ENCODE data around the gene CDYL2. TPM values are rescaled to one million over a fixed set of nuclear protein-coding genes. Genes with fewer than 3 reads are reported as not detected.

CDYL2 gene
- total and polyA plus RNA-seq, 2 donors (not counting 3 experiments of a cell fraction or from before 2014, with no cell fraction given) = 7.1 to 71.3 TPM

GRCh38 chr16:80792031-80792430 lies 12.4 kb downstream of the CDYL2 start:
- peak; percentile 65 for DNase-seq (ENCODE audit: low read depth, low spot score)
- H3K79me2 ChIP-seq (ENCODE audit: control insufficient read depth, insufficient read depth, low read length) = peaks cover 98% of the 10 kb centered on the region
- peaks cover 25% of the 10 kb centered on the region for H3K4me1 ChIP-seq (ENCODE audit: control insufficient read depth, extremely low read depth, insufficient read depth, low read length)
- no peaks in the 10 kb centered on the region for H3K36me3 ChIP-seq (ENCODE audit: control insufficient read depth in 2 of 2, extremely low read depth in 1 of 2, insufficient read depth in 2 of 2, low read length in 2 of 2)
- no peaks in the 10 kb centered on the region for H3K9me3 ChIP-seq (replicated peaks; ENCODE audit: control insufficient read depth, insufficient read depth, low read length)
- intact Hi-C loops (cut with micrococcal nuclease) (no loop called here), dilution Hi-C loops (cut with MboI; ENCODE audit: extremely low pct_ligation_motif_present, low sequenced_read_pairs) (no loop called here)
- H3K9me1 ChIP-seq (replicated peaks; ENCODE audit: control insufficient read depth, extremely low read depth, insufficient read depth, low read length) = no peaks in the 10 kb centered on the region
- H3K4me3 ChIP-seq (replicated peaks in 1 of 3; ENCODE audit: insufficient read depth in 1 of 3, low read depth in 1 of 3, low read length in 3 of 3) = peak overlapping the region in 1 of 3 experiments; percentile 21
- POLR2A ChIA-PET = interaction anchor here (1.0 kb wide), 1 partner anchor 8 kb away, joined by 4 read pairs; no protein-coding TSS in a partner anchor
- H3K27ac ChIP-seq (ENCODE audit: insufficient read depth, low read depth, low read length) = peak overlapping the region; percentile 8
- H4K20me1 ChIP-seq (replicated peaks; ENCODE audit: control insufficient read depth, extremely low read depth, insufficient read depth, low read length) = peaks cover 17% of the 10 kb centered on the region
- no peak overlapping the region for H3K9ac ChIP-seq (replicated peaks; ENCODE audit: extremely low read depth, insufficient read depth, low read length)
- TF ChIP-seq POLR2AphosphoS5 (IDR thresholded peaks at IDR 0.05; ENCODE audit: insufficient read depth, low read depth, low read length) = no peak
- TF ChIP-seq CTCF (IDR thresholded peaks at IDR 0.05; ENCODE audit: extremely low read depth in 1 of 2, insufficient read depth in 1 of 2, low read depth in 1 of 2, low read length in 2 of 2) = no peak
- no peak for TF ChIP-seq JUN (IDR thresholded peaks at IDR 0.05; ENCODE audit: borderline replicate concordance, insufficient read depth, insufficient read length, low read depth)
- no peak for TF ChIP-seq FOS (IDR thresholded peaks at IDR 0.05; ENCODE audit: borderline replicate concordance, insufficient read depth, low read length)
- TF ChIP-seq EZH2 (IDR thresholded peaks at IDR 0.05; ENCODE audit: borderline replicate concordance, low read depth, low read length, severe bottlenecking) = no peak
- no peak for TF ChIP-seq MYC (IDR thresholded peaks at IDR 0.05; ENCODE audit: low read depth, low read length)
- TF ChIP-seq POLR2A (IDR thresholded peaks at IDR 0.05; ENCODE audit: low read depth, low read length) = no peak
- TF ChIP-seq, protein P1, sequence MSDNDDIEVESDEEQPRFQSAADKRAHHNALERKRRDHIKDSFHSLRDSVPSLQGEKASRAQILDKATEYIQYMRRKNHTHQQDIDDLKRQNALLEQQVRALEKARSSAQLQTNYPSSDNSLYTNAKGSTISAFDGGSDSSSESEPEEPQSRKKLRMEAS (IDR thresholded peaks at IDR 0.05; ENCODE audit: insufficient read depth, insufficient read length) = no peak
- no peak for TF ChIP-seq GATA2 (IDR thresholded peaks at IDR 0.05; ENCODE audit: insufficient read depth, insufficient read length, low read depth, low read length)
- no peak for FAIRE-seq
- no peaks in the 10 kb centered on the region for H3K27me3 ChIP-seq (ENCODE audit: control insufficient read depth in 2 of 2, insufficient read depth in 2 of 2, low read length in 2 of 2)
- H2AFZ ChIP-seq (ENCODE audit: low read depth, low read length) = no peak overlapping the region
- no TSS peak for BruUV-seq (replicated peaks)
- H3K4me2 ChIP-seq (ENCODE audit: insufficient read depth, low read length) = peak overlapping the region; percentile 83
- CTCF ChIA-PET = interaction anchor here (0.9 to 1.7 kb wide), 5 partner anchors 8 to 266 kb away, joined by 3 to 8 read pairs (median 5); no protein-coding TSS in a partner anchor
